SK-N-SH (cell line): ENCODE results near the gene PGP.
"Not testable (repeated sequence)": the region's sequence is repeated elsewhere in the genome, so short reads cannot be mapped to it uniquely, and the experiment has no call there.

Source experiments
- EP300 ChIP-seq, 2 experiments: IDR thresholded peaks; 2 replicates each; pipeline versions ENCODE4 v1.4.0 to v1.6.1; 2012; ENCODE audit warnings: borderline replicate concordance in 1 of 2, low read depth in 1 of 2, low read length in 1 of 2
- EZH2phosphoT487 ChIP-seq: fragments of 200-600 bp; sonication (generic); IDR thresholded peaks from 2 replicates; pipeline ENCODE4 v1.6.1; 2017; ENCODE audit warnings: low read depth, mixed run types, mild to moderate bottlenecking, antibody characterized with exemption, moderate library complexity, borderline replicate concordance
- POLR2AphosphoS5 ChIP-seq: IDR thresholded peaks from 2 replicates; pipeline ENCODE4 v1.6.1; 2012; ENCODE audit warnings: low read depth, low read length
- RFX5 ChIP-seq: IDR thresholded peaks from 2 replicates; pipeline ENCODE4 v1.6.1; 2012; ENCODE audit warnings: mild to moderate bottlenecking, improper control_type of control experiment, low read length
- RXRA ChIP-seq: IDR thresholded peaks from 2 replicates; pipeline ENCODE4 v1.4.0; 2012; ENCODE audit warnings: low read depth, mild to moderate bottlenecking, borderline replicate concordance
- TAF1 ChIP-seq: IDR thresholded peaks from 2 replicates; pipeline ENCODE4 v1.6.1; 2012; ENCODE audit warnings: low read depth, mild to moderate bottlenecking, low read length, moderate library complexity, borderline replicate concordance
- YY1 ChIP-seq: IDR thresholded peaks from 2 replicates; pipeline ENCODE4 v1.4.0; 2012; ENCODE audit warnings: low read depth, mild to moderate bottlenecking
- TF ChIP-seq, protein P1 (sequence below): fragments of 200-600 bp; sonication (generic); IDR thresholded peaks from 2 replicates; pipeline ENCODE4 v1.6.1; 2017; ENCODE audit warnings: antibody characterized with exemption, mild to moderate bottlenecking, moderate library complexity
- TF ChIP-seq, protein P2 (sequence below): fragments of 150-350 bp; IDR thresholded peaks from 2 replicates; pipeline ENCODE4 v1.6.1; 2016; ENCODE audit warnings: mild to moderate bottlenecking, low read depth, low read length
- TF ChIP-seq, protein P3 (sequence below): IDR thresholded peaks from 2 replicates; pipeline ENCODE4 v1.6.1; 2012; ENCODE audit warnings: mild to moderate bottlenecking, low read depth, low read length, moderate library complexity
- TF ChIP-seq, protein P4 (sequence below): IDR thresholded peaks from 2 replicates; pipeline ENCODE4 v1.4.0; 2012; ENCODE audit warnings: low read depth, borderline replicate concordance

DNA sequence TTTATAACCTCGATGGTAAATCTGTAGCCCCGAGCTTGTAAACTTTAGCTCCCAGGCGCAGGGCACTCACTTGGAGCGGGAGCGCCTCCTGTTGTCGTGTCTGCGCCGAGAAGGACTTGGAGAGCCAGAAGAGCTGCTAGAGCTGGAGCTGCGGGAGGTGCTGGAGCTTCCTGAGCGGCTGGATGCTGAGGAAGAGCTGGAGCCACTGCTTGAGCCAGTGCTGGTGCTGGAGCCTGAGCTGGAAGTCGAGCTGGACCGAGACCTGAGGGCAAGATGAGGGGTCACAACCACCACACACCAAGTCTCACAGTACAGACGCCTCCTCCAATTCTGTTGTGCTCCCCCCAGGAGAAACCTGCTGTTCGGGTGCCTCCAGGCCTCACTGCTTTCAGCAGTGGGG lies 48.4 kb upstream of the PGP start:
- TF ChIP-seq, protein P1, sequence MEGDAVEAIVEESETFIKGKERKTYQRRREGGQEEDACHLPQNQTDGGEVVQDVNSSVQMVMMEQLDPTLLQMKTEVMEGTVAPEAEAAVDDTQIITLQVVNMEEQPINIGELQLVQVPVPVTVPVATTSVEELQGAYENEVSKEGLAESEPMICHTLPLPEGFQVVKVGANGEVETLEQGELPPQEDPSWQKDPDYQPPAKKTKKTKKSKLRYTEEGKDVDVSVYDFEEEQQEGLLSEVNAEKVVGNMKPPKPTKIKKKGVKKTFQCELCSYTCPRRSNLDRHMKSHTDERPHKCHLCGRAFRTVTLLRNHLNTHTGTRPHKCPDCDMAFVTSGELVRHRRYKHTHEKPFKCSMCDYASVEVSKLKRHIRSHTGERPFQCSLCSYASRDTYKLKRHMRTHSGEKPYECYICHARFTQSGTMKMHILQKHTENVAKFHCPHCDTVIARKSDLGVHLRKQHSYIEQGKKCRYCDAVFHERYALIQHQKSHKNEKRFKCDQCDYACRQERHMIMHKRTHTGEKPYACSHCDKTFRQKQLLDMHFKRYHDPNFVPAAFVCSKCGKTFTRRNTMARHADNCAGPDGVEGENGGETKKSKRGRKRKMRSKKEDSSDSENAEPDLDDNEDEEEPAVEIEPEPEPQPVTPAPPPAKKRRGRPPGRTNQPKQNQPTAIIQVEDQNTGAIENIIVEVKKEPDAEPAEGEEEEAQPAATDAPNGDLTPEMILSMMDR, result not testable (repeated sequence)
- TF ChIP-seq, protein P2, sequence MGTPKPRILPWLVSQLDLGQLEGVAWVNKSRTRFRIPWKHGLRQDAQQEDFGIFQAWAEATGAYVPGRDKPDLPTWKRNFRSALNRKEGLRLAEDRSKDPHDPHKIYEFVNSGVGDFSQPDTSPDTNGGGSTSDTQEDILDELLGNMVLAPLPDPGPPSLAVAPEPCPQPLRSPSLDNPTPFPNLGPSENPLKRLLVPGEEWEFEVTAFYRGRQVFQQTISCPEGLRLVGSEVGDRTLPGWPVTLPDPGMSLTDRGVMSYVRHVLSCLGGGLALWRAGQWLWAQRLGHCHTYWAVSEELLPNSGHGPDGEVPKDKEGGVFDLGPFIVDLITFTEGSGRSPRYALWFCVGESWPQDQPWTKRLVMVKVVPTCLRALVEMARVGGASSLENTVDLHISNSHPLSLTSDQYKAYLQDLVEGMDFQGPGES, result not testable (repeated sequence)
- TF ChIP-seq, protein P3, sequence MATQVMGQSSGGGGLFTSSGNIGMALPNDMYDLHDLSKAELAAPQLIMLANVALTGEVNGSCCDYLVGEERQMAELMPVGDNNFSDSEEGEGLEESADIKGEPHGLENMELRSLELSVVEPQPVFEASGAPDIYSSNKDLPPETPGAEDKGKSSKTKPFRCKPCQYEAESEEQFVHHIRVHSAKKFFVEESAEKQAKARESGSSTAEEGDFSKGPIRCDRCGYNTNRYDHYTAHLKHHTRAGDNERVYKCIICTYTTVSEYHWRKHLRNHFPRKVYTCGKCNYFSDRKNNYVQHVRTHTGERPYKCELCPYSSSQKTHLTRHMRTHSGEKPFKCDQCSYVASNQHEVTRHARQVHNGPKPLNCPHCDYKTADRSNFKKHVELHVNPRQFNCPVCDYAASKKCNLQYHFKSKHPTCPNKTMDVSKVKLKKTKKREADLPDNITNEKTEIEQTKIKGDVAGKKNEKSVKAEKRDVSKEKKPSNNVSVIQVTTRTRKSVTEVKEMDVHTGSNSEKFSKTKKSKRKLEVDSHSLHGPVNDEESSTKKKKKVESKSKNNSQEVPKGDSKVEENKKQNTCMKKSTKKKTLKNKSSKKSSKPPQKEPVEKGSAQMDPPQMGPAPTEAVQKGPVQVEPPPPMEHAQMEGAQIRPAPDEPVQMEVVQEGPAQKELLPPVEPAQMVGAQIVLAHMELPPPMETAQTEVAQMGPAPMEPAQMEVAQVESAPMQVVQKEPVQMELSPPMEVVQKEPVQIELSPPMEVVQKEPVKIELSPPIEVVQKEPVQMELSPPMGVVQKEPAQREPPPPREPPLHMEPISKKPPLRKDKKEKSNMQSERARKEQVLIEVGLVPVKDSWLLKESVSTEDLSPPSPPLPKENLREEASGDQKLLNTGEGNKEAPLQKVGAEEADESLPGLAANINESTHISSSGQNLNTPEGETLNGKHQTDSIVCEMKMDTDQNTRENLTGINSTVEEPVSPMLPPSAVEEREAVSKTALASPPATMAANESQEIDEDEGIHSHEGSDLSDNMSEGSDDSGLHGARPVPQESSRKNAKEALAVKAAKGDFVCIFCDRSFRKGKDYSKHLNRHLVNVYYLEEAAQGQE, result not testable (repeated sequence)
- not testable (repeated sequence) for TF ChIP-seq RXRA; RFX5; POLR2AphosphoS5; EP300 (IDR thresholded peaks at IDR 0.05; ENCODE audit: borderline replicate concordance in 1 of 2, low read depth in 1 of 2, low read length in 1 of 2); EZH2phosphoT487; YY1; TAF1
- TF ChIP-seq, protein P4, sequence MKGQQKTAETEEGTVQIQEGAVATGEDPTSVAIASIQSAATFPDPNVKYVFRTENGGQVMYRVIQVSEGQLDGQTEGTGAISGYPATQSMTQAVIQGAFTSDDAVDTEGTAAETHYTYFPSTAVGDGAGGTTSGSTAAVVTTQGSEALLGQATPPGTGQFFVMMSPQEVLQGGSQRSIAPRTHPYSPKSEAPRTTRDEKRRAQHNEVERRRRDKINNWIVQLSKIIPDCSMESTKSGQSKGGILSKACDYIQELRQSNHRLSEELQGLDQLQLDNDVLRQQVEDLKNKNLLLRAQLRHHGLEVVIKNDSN, result not testable (repeated sequence)
